Stimulated activated CD4-positive, alpha-beta T cell treated with anti-CD3 and anti-CD28 coated beads, Interleukin-1b, Interleukin-23, amount 100 ng/mL, for 48 hours (primary cell): Measurements from ENCODE around the gene KHDRBS2.
"Not testable (repeated sequence)": the region's sequence is repeated elsewhere in the genome, so short reads cannot be mapped to it uniquely, and the experiment has no call there.

Experiments used
- DNase-seq: peaks from one replicate; pipeline ENCODE4 v3.0.0-alpha.2; 2020

KHDRBS2 gene

DNA sequence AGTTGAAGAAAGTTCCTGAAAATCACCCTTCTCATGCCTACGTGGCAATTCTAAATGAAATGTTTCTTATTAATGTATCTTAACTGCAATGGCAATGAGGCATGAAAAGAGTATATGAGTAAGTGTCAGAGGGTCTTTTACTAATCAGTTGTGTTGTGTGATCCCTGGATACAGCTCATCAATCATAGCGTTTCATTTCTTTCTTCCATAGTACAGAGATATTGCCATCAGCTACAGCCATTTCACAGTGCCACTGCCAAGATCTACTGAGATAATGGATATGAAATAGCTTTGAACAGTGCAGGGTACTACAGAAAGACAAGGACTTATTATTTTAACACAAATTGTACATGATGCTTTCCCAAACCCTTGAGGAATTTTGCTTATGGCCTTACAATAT is 450.8 kb downstream of the KHDRBS2 start:
- DNase-seq, result no peak

GRCh38 chr6:61833176-61833755 is 452.8 kb downstream of the KHDRBS2 start:
- no peak for DNase-seq

DNA sequence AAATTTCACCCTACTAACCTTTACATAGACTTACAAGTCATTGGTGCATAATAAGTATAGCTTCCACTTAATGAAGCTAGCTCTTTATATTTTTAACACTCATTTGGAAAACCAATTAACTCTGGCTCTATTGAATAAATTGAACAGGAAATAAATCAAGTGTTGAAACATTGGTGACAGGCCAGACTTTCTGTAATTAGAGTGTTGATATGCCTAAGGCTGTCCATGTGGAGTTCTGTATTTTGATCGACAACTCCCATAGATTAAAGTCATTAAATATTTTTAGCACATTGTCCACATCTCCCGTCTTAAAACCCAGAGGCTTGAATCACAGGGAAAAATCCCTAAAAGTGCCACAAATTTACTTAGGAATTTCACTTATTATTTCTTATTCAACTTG is 468.3 kb downstream of the KHDRBS2 start:
- no peak for DNase-seq

DNA sequence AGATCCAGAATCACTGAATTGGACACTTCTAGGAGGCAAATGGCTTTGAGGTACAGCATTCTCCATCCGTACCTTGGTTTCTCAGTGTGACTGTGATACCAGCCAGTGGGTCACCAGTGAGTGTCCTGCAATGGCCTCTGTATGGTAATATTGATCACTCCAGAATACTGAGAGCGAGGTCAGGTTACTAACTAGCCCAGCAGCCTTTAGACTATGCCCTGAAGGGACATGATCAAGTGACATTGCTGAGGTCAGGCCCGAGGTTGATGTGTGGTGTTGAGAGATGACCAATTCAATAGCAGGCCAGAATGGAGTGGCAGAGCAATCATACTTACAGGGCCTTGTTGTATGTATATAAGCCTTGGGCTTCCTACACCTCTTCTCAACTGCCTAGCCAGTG is 476.0 kb downstream of the KHDRBS2 start:
- DNase-seq, result no peak

GRCh38 chr6:61809004-61809595 is 476.9 kb downstream of the KHDRBS2 start:
- DNase-seq, result no peak

DNA sequence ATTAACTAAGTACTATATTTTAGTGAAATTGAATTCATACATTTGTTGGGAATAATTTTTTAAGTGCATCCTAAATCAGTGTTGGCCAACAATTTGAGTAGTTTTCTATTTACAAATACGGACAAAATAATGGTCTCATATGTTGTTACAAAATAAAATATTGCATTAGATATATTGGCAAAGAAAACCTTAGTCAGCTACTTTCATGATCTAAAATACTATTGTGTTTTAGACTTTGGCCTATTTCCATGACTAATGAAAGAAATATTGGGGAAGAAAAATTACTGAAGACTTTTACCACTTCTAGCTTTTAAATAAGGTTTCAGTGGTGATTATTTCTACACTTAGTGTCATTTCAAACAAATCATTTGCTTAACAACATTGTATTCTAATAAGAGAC is 498.0 kb downstream of the KHDRBS2 start:
- DNase-seq, result no peak

- not testable (repeated sequence) for DNase-seq
These were observed 516.6 kb downstream of the KHDRBS2 start for GRCh38 chr6:61769446-61769845.

GRCh38 chr6:61755739-61756138 is 530.3 kb downstream of the KHDRBS2 start:
- DNase-seq, result no peak

- no peak for DNase-seq
These were observed 534.0 kb downstream of the KHDRBS2 start for GRCh38 chr6:61751986-61752385.

- no peak for DNase-seq
These were observed 540.0 kb downstream of the KHDRBS2 start for GRCh38 chr6:61745994-61746393.

- DNase-seq, result no peak
These were observed 574.2 kb downstream of the KHDRBS2 start for GRCh38 chr6:61711849-61712248.

DNA sequence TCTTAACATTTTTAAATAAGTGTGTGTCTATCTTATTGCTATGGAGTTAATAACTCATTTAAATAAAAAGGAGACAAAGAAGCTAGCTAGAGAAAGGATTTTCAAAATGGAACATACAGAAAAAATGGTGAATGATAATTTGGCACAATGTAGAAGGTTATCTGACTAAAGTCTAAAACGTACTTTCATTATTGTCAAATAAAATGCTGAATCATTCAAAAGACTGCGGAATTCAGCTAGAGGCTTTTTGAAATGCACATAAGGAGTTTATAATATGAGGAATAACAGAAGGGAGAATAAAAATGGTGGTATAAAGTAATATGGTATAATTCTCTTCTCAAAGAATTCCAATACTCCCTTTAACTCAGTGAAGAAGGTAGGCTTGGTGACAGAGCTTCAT is 597.9 kb downstream of the KHDRBS2 start:
- no peak for DNase-seq

- no peak for DNase-seq
These were observed 603.5 kb downstream of the KHDRBS2 start for GRCh38 chr6:61682562-61682961.

DNA sequence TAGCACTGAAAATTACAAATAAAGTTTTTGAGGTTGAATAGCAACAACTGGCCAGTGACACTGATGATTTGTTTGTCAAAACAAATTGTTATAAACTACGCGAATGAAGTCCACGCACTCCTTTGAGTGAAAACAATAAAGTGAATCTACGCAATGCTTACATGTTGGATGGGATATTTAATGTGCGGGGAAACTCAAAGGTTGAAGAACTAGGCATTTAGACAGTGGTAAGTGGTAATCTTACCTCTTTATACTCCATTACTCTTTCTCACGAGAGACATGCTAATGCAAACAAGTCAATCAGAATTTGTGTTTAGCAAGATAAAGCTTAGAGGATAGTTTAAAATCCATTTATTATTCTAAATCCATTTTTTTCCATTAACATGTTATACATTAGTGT is 606.4 kb downstream of the KHDRBS2 start:
- no peak for DNase-seq

DNA sequence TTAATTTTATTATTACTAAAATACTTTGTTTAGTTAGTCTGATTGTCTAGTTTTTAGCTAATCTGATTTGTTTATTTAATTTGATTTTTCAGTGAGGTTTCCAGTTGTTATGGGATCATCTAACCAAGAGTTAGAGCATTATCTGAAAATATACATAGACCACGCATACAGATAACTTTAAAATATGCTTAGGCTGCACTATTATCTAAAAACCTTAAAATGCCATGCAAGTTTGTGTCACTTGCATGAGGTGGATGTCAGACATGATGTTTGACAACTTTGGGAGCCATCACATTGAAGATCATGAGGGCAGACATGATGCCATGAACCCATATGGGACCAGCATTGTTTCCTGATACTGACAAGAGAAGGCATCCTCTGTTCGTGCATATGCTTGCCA is 610.3 kb downstream of the KHDRBS2 start:
- no peak for DNase-seq

GRCh38 chr6:61649845-61650244 is 636.2 kb downstream of the KHDRBS2 start:
- no peak for DNase-seq

- no peak for DNase-seq
These were observed 645.6 kb downstream of the KHDRBS2 start for GRCh38 chr6:61640463-61640862.
